MCF 10A (cell line): ENCODE results near the gene SAMM50. TPM values are rescaled to one million over a fixed set of nuclear protein-coding genes. Genes with fewer than 3 reads are reported as not detected.
A peak's percentile ranks its signal among the peaks of the same experiment; 100 is the strongest.

ENCODE experiments used
- BruUV-seq: library from RNA; stranded (reverse); fragments of 400-500 nt; replicated peaks from 2 replicates; lab custom pipeline; 2021; lab: Mats Ljungman, UMichigan
- CTCF ChIA-PET: fragments of 300-600 bp; sonication (Branson Sonifier 250); formaldehyde crosslinking; extraction: SDS; loops from one replicate; lab custom pipeline; 2021; ENCODE audit warnings: antibody characterized with exemption, inconsistent platforms; lab: Yijun Ruan, JAX
- POLR2A ChIA-PET: fragments of 300-600, 350-650 bp; sonication (Branson Sonifier 250); formaldehyde crosslinking; extraction: SDS; loops from one replicate; lab custom pipeline; 2020; ENCODE audit warnings: antibody characterized with exemption, inconsistent platforms; lab: Yijun Ruan, JAX
- DNase-seq: peaks from one replicate; pipeline ENCODE4 v3.0.0-alpha.2; 2018; ENCODE audit not compliant: unreplicated experiment
- H3K27ac Mint-ChIP-seq: one replicate; pipeline ENCODE4 v1.8.0; 2022; ENCODE audit warnings: mild to moderate bottlenecking, low read depth, mixed read lengths; ENCODE audit not compliant: unreplicated experiment
- H3K27me3 Mint-ChIP-seq: one replicate; pipeline ENCODE4 v1.8.0; 2022; ENCODE audit warnings: mixed read lengths; ENCODE audit not compliant: insufficient read depth, unreplicated experiment
- H3K36me3 Mint-ChIP-seq: one replicate; pipeline ENCODE4 v1.8.0; 2022; ENCODE audit warnings: mild to moderate bottlenecking, moderate library complexity, mixed read lengths; ENCODE audit not compliant: insufficient read depth, unreplicated experiment
- H3K4me1 Mint-ChIP-seq: one replicate; pipeline ENCODE4 v1.8.0; 2022; ENCODE audit warnings: mixed read lengths; ENCODE audit not compliant: insufficient read depth, unreplicated experiment
- H3K4me3 Mint-ChIP-seq: one replicate; pipeline ENCODE4 v1.8.0; 2022; ENCODE audit warnings: mild to moderate bottlenecking, moderate library complexity, mixed read lengths; ENCODE audit not compliant: unreplicated experiment
- H3K9me3 Mint-ChIP-seq: one replicate; pipeline ENCODE4 v1.8.0; 2022; ENCODE audit warnings: mixed read lengths; ENCODE audit not compliant: unreplicated experiment
- intact Hi-C: fragments of 100-400 bp; cut with micrococcal nuclease; formaldehyde crosslinking; loops from 2 replicates; pipeline ENCODE4 v1.14.1; 2022
- total RNA-seq: library from RNA; stranded (reverse); gene quantifications from 2 replicates; pipeline ENCODE4 v1.2.3, GENCODE V29; 2022
- TF ChIP-seq, protein P1 (sequence below): fragments of 200-600 bp; IDR thresholded peaks from one replicate; pipeline ENCODE4 v1.8.0; 2022; ENCODE audit warnings: antibody characterized with exemption, mild to moderate bottlenecking; ENCODE audit not compliant: unreplicated experiment

Gene SAMM50
- total RNA-seq, 1 experiment from 2014 or later, result 29.5 TPM

DNA sequence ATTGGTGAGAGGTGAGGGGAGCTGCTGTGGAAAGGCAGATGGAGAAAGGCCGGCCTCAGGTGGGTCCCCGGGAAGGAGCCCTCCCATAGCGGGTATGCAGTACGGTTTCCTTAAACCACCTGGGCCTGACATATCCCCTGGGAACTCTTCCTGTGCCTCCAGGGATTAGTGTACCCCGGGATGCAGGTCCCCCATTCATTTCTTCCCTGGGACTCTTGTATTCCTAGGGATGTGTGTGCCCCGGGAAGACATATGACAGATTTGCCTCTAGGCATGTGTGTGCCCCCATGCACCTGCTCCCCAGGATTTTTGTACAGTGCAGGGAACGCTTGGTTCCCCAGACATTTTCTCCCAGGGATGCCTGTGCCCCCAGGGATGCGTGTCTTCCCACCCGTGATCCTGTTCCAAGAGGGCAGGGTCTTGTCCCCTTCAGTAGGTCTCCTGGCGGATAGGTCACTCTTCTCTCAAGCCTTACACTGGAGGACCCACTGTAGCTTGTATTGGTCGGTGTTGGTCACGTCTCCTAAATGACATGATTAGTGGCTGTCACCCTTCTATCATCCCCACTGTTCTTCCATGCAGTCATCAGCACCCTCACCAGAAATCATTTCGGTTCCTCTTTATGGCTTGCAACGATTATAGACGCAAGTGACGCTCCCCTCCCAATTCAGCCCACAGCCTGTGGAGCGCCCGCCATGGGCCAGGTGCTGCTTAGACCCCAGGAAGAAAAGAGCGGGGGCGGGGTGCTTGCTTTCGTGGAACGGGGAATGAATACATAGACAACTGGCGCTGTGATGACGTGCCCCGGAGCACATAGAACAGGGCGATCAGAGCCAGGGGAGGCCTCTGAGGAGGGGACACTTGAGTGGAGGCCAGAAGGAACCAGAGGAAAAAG is 70.2 kb downstream of the SAMM50 start:
- ChIA-PET CTCF (no interaction called here), POLR2A (no interaction called here)
- TF ChIP-seq, protein P1, sequence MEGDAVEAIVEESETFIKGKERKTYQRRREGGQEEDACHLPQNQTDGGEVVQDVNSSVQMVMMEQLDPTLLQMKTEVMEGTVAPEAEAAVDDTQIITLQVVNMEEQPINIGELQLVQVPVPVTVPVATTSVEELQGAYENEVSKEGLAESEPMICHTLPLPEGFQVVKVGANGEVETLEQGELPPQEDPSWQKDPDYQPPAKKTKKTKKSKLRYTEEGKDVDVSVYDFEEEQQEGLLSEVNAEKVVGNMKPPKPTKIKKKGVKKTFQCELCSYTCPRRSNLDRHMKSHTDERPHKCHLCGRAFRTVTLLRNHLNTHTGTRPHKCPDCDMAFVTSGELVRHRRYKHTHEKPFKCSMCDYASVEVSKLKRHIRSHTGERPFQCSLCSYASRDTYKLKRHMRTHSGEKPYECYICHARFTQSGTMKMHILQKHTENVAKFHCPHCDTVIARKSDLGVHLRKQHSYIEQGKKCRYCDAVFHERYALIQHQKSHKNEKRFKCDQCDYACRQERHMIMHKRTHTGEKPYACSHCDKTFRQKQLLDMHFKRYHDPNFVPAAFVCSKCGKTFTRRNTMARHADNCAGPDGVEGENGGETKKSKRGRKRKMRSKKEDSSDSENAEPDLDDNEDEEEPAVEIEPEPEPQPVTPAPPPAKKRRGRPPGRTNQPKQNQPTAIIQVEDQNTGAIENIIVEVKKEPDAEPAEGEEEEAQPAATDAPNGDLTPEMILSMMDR, result no peak
- Mint-ChIP-seq H3K36me3 (peaks cover 6% of the 10 kb centered on the region), H3K4me3 (peak overlapping the region; percentile 49), H3K27ac (no peak overlapping the region), H3K4me1 (peaks cover 19% of the 10 kb centered on the region), H3K27me3 (no peaks in the 10 kb centered on the region), H3K9me3 (no peaks in the 10 kb centered on the region)
- DNase-seq, result no peak
- intact Hi-C loops, result no loop called here
- TSS peak; percentile 45 for BruUV-seq

DNA sequence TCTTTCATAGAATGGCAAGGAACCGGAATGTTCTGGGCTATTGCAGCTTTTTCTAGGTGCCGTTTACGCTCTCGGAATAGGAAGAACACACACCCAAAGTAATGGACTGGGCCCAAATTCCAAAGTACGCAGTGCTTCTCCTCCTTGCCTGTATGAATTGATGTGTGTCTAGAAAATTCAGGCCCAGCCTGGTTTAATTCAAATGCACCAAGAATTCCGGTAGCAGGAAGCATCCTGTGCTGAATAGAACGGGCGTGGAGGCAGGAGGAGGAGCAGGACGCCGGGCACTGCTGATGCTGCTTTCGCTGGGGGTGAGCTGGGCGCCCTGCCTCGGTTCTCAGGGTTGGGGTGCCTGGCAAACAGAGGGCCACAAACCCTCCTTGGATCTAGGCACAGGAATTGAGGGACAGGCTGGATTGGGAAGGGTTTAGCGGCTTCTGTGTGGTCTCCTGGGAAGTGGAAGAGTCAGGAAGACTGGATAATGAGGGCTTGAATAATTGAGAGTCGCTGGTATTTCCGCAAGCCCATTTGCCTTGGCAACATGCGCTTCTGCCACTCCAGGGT is 70.9 kb downstream of the SAMM50 start:
- intact Hi-C loops, result no loop called here
- TF ChIP-seq, protein P1, result no peak
- BruUV-seq, result no TSS peak
- DNase-seq, result no peak
- Mint-ChIP-seq H3K9me3 (no peaks in the 10 kb centered on the region), H3K27me3 (no peaks in the 10 kb centered on the region), H3K4me3 (no peak overlapping the region), H3K36me3 (peaks cover 6% of the 10 kb centered on the region), H3K4me1 (peaks cover 17% of the 10 kb centered on the region), H3K27ac (no peak overlapping the region)
- CTCF ChIA-PET, result no interaction called here
- POLR2A ChIA-PET, result interaction anchor here (0.6 kb wide), 1 partner anchor 71 kb away, joined by 3 read pairs; no protein-coding TSS in a partner anchor

DNA sequence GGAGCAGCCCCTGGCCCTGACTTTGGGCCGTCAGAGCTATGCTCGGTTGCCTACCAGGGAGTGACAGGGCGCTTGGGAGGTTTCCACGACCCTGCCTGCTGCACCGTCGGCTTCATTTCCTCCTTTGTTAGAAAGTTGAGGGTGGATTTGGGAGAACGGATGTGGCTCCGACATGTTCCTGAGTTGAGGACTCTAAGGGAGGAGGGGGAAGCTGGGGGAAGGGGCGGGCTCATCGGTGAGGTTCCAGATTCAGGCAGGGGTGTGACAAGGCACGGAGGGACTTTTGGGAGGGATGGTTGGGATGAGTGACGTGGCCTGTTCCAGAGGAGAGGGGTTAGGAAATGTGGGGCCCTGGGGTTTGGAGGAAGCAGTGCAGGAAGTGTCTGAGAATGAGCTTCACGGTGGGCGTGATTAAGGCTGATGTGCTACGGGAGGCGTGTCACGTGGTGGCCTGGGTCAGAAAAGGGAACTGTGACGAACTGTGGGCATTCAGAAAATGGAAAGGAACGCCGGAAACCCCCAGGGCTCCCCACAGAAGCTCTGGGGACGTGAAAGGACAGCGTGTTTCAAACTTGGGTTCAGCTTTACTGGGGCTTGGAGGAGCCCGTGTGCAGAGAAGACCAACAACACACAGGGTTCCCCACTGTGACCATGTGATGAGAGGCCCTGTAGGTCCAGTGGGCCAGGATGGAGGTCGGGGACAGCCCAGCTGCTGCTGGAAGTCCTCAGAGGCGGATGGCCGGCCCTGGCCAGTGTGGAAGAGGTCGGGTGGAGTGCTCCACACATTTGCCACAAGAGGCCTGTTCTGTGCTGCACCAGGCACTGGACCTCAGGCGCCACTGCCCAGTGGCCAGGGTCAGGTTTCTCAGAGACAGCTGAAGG is 71.6 kb downstream of the SAMM50 start:
- BruUV-seq, result no TSS peak
- intact Hi-C loops, result no loop called here
- ChIA-PET CTCF (interaction anchor here (1.7 kb wide), 1 partner anchor 599 kb away, joined by 5 read pairs; no protein-coding TSS in a partner anchor), POLR2A (interaction anchor here (0.6 to 2.2 kb wide), 2 partner anchors 10 to 71 kb away, joined by 3 to 9 read pairs; no protein-coding TSS in a partner anchor)
- no peak overlapping the region for H3K4me3 Mint-ChIP-seq
- H3K27me3 Mint-ChIP-seq, result no peaks in the 10 kb centered on the region
- no peaks in the 10 kb centered on the region for H3K9me3 Mint-ChIP-seq
- H3K27ac Mint-ChIP-seq, result no peak overlapping the region
- peaks cover 11% of the 10 kb centered on the region for H3K4me1 Mint-ChIP-seq
- peaks cover 6% of the 10 kb centered on the region for H3K36me3 Mint-ChIP-seq
- TF ChIP-seq, protein P1, result no peak
- no peak for DNase-seq
